Body of pancreas (tissue), 4 donors: ENCODE data around the gene LRRC1.

Experiments used
- POLR2A ChIP-seq, 3 donors: fragments of 450-650 bp; IDR thresholded peaks; one replicate each; pipeline ENCODE4 v1.6.1; 2016; ENCODE audit warnings: antibody characterized with exemption in 3 of 3, mild to moderate bottlenecking in 2 of 3
- TF ChIP-seq, protein P1 (sequence below), 7 experiments: fragments of 450-650 bp in 4 of 7; fragments of 200-600 bp in 3 of 7; sonication (generic) in 3 of 7; IDR thresholded peaks; one replicate each; pipeline ENCODE4 v1.5.1; 2016 to 2019; ENCODE audit warnings: antibody characterized with exemption in 7 of 7

DNA sequence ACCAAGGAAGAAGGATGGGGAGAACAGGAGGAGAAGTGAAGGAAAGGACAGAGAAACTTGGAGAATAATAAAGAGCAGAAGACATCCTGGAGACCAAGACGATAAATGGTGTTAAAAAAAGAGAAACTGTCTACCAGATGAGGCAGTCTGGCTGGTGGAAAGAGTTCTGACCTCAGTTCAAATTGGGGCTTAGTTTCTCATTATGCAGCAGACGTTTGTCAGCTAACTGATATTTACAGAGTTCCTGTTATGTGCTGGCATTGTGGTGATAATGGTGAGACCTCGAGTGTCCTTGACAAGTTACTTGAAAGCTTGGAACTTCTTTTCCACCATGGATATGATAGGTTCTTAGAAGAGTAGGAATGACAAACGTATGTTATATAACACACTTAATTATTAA is 142.7 kb downstream of the LRRC1 start:
- TF ChIP-seq, protein P1, sequence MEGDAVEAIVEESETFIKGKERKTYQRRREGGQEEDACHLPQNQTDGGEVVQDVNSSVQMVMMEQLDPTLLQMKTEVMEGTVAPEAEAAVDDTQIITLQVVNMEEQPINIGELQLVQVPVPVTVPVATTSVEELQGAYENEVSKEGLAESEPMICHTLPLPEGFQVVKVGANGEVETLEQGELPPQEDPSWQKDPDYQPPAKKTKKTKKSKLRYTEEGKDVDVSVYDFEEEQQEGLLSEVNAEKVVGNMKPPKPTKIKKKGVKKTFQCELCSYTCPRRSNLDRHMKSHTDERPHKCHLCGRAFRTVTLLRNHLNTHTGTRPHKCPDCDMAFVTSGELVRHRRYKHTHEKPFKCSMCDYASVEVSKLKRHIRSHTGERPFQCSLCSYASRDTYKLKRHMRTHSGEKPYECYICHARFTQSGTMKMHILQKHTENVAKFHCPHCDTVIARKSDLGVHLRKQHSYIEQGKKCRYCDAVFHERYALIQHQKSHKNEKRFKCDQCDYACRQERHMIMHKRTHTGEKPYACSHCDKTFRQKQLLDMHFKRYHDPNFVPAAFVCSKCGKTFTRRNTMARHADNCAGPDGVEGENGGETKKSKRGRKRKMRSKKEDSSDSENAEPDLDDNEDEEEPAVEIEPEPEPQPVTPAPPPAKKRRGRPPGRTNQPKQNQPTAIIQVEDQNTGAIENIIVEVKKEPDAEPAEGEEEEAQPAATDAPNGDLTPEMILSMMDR (IDR thresholded peaks at IDR 0.05) = no peak
- TF ChIP-seq POLR2A (IDR thresholded peaks at IDR 0.05) = no peak
